K562 (cell line): ENCODE data around the gene ZMIZ1. TPM values are rescaled to one million over a fixed set of nuclear protein-coding genes. Genes with fewer than 3 reads are reported as not detected.
A peak's percentile ranks its signal among the peaks of the same experiment; 100 is the strongest.

Source experiments
- ATF2 ChIP-seq: sonication (generic); formaldehyde crosslinking; IDR thresholded peaks from 2 replicates; pipeline ENCODE4 v1.8.1; 2022; ENCODE audit warnings: missing genetic modification reagents
- CREBBP ChIP-seq: IDR thresholded peaks from one replicate; pipeline ENCODE4 v1.6.1; 2012; ENCODE audit warnings: low read depth, mild to moderate bottlenecking, control low read depth, inconsistent platforms, low read length
- DACH1 ChIP-seq: fragments of 450-650 bp; IDR thresholded peaks from 2 replicates; pipeline ENCODE4 v1.6.1; 2018; ENCODE audit not compliant: partially characterized antibody
- E2F5 ChIP-seq: sonication (generic); formaldehyde crosslinking; IDR thresholded peaks from 2 replicates; pipeline ENCODE4 v1.8.0; 2022; ENCODE audit warnings: mild to moderate bottlenecking, missing genetic modification reagents
- ETV1 ChIP-seq: fragments of 450-650 bp; conservative IDR thresholded peaks from 2 replicates; pipeline ENCODE4 v1.6.1; 2016; ENCODE audit warnings: missing genetic modification characterization, control low read depth, low read depth, missing compliant biosample characterization
- GTF2F1 ChIP-seq: IDR thresholded peaks from 2 replicates; pipeline ENCODE4 v1.6.1; 2011; ENCODE audit warnings: low read depth, low read length, improper control_type of control experiment
- MLLT1 ChIP-seq, 2 experiments: fragments of 450-650 bp; IDR thresholded peaks; 2 replicates each; pipeline ENCODE4 v1.6.1; 2016
- POLR2G ChIP-seq: fragments of 200-400 bp; formaldehyde crosslinking; IDR thresholded peaks from 2 replicates; pipeline ENCODE4 v1.6.1; 2017; ENCODE audit warnings: low read depth, mild to moderate bottlenecking, antibody characterized with exemption, low read length, moderate library complexity
- SIN3B ChIP-seq: fragments of 450-650 bp; IDR thresholded peaks from 2 replicates; pipeline ENCODE4 v1.6.1; 2017; ENCODE audit warnings: low read depth, mild to moderate bottlenecking, moderate library complexity
- SMAD1 ChIP-seq: fragments of 150-350 bp; IDR thresholded peaks from 2 replicates; pipeline ENCODE4 v1.6.1; 2014; ENCODE audit warnings: low read length, low read depth; ENCODE audit not compliant: partially characterized antibody
- SRSF9 ChIP-seq: fragments of 200-400 bp; formaldehyde crosslinking; IDR thresholded peaks from 2 replicates; pipeline ENCODE4 v1.6.1; 2017; ENCODE audit warnings: low read depth, low read length, borderline replicate concordance
- STAT5B ChIP-seq: fragments of 250-450 bp; sonication (Bioruptor Pico); IDR thresholded peaks from 2 replicates; pipeline ENCODE4 v1.8.0; 2021; ENCODE audit warnings: mild to moderate bottlenecking, inconsistent platforms
- TFE3 ChIP-seq: fragments of 450-650 bp; formaldehyde crosslinking; IDR thresholded peaks from 2 replicates; pipeline ENCODE4 v1.4.0; 2020; ENCODE audit warnings: mild to moderate bottlenecking, mixed read lengths
- UBTF ChIP-seq, 2 experiments: IDR thresholded peaks; 2 replicates each; pipeline ENCODE4 v1.6.1; 2012; ENCODE audit warnings: improper control_type of control experiment in 2 of 2, low read depth in 2 of 2, low read length in 2 of 2, borderline replicate concordance in 1 of 2
- ZBTB5 ChIP-seq: fragments of 450-650 bp; IDR thresholded peaks from 2 replicates; pipeline ENCODE4 v1.6.1; 2017; ENCODE audit warnings: antibody characterized with exemption
- ZNF324 ChIP-seq: fragments of 250-450 bp; sonication (Bioruptor Pico); IDR thresholded peaks from 2 replicates; pipeline ENCODE4 v1.4.0; 2020; ENCODE audit warnings: mild to moderate bottlenecking
- ZNF444 ChIP-seq: fragments of 250-450 bp; sonication (Bioruptor Pico); IDR thresholded peaks from 2 replicates; pipeline ENCODE4 v1.4.0; 2020; ENCODE audit warnings: mild to moderate bottlenecking, moderate library complexity
- polyA plus RNA-seq, 8 experiments: library from polyadenylated mRNA; depleted of rRNA in 4 of 8; stranded (reverse) in 5 of 8; unstranded in 3 of 8; fragments of >200 nt; fragmentation: Nextera tagmentation in 2 of 8; fragmentation: Illumina TruSeq in 1 of 8; extraction: Ambion mirVana in 2 of 8; extraction: Trizol in 1 of 8; gene quantifications; 2 replicates each; pipeline versions ENCODE4 v1.2.1 to v1.2.3, GENCODE V29; 2011 to 2014; ENCODE audit warnings: inconsistent platforms in 1 of 8, missing spikeins in 1 of 8
- total RNA-seq, 7 experiments: library from RNA; depleted of rRNA in 6 of 7; stranded (reverse); fragments of >200 nt in 6 of 7; fragmentation: Illumina TruSeq in 2 of 7; extraction: Trizol in 2 of 7; gene quantifications; 2 replicates each; pipeline versions ENCODE4 v1.2.1 to v1.2.3, GENCODE V29; 2011 to 2021; ENCODE audit warnings: low replicate concordance in 1 of 7

The ZMIZ1 gene
- total and polyA plus RNA-seq, 9 of the 15 experiments (the other 6 are each of a cell fraction or from before 2014, with no cell fraction given): 1.0 to 37.3 (median 4.3) TPM

- TF ChIP-seq DACH1 (no peak), MLLT1 (IDR thresholded peaks at IDR 0.05) (peak; percentile 68 to 95; a peak in 3 of 4 replicates), SIN3B (peak; percentile 69), ZNF324 (no peak), TFE3 (CRISPR knock-in tag) (no peak), ZNF444 (CRISPR knock-in tag) (no peak), SRSF9 (no peak), UBTF (IDR thresholded peaks at IDR 0.05; ENCODE audit: borderline replicate concordance in 1 of 2, low read depth in 2 of 2, low read length in 2 of 2) (peak; percentile 96 to 98), ZBTB5 (no peak), POLR2G (peak; percentile 83), CREBBP (no peak), ATF2 (CRISPR knock-in tag) (no peak), GTF2F1 (0 out of 2 replicates have a peak, but pooled peaks have one; percentile 24), SMAD1 (peak; percentile 84), STAT5B (CRISPR knock-in tag) (no peak), E2F5 (CRISPR knock-in tag) (no peak), ETV1 (no peak)
Measured at GRCh38 chr10:79068562-79069324, at the start of gene ZMIZ1 (continued).
